Kidney glomerular epithelial cell (primary cell): ENCODE results near the gene TAS2R30.

ENCODE experiments used
- DNase-seq: peaks from one replicate; lab custom pipeline; 2025; lab: John Stamatoyannopoulos, UW

The TAS2R30 gene, protein sequence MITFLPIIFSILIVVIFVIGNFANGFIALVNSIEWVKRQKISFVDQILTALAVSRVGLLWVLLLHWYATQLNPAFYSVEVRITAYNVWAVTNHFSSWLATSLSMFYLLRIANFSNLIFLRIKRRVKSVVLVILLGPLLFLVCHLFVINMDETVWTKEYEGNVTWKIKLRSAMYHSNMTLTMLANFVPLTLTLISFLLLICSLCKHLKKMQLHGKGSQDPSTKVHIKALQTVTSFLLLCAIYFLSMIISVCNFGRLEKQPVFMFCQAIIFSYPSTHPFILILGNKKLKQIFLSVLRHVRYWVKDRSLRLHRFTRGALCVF

DNA sequence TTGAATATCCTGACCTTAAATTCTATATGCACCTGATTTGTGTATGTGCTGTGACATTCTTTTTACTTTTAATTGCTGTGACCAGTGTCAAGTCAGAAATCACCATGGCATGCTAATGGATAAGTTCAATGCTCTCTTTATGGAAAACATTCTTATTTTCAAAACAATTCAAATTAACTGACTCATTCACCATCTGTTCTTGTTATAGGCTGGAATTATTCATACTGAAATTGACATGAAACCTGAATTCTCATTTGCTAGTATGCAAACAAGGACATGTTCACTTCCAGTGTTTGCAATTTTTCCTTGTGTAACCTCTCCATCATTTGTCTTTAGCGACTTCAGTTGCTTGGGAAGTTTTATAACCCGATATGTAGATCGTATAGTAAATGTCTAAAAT, at the start of gene TAS2R30:
Gene TAS2R30 (minus strand): TSS at position 340 of the 400 bp plus-strand sequence. CDS start 400 bp downstream, outside the sequence.
- no peak for DNase-seq

GRCh38 chr12:11183011-11183410, 48.6 kb upstream of the TAS2R30 start:
- no peak for DNase-seq

DNA sequence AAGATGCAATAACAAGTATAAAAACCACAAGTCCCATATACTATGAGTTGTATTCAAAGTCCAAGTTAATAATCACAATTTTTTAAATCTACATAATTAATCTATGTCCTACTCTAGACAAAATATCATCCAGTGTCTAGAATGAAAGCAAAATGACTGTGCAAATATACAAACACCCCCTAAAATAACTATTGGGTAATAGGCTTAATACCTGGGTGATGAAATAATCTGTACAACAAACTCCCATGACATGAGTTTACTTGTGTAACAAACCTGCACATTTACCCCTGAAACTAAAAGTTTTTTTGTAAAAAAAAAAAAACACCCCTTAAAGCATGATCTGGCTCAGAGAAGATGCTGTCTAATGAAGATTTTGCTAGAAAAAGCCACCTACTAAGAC, 48.1 kb upstream of the TAS2R30 start:
- DNase-seq: no peak

- no peak for DNase-seq
Measured at GRCh38 chr12:11178250-11178649, 43.8 kb upstream of the TAS2R30 start.

DNA sequence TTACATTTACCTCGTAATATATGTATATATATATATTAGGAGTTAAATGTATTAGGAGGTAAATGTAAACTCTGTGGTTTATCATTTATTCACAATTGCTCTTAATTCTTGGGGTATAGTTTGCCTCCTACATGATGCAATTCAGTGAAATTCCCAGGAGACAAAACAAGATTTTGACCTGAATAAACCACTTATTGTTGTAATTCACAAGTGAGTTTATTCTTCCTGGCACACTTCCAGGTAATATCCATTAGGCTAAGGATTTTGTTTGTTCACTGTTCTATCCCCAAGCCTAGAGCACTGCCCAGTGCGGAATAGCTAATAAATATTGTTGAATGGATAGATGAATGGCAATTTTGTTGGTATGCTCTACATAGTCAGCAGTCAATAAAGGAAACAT, 39.6 kb upstream of the TAS2R30 start:
- no peak for DNase-seq

DNA sequence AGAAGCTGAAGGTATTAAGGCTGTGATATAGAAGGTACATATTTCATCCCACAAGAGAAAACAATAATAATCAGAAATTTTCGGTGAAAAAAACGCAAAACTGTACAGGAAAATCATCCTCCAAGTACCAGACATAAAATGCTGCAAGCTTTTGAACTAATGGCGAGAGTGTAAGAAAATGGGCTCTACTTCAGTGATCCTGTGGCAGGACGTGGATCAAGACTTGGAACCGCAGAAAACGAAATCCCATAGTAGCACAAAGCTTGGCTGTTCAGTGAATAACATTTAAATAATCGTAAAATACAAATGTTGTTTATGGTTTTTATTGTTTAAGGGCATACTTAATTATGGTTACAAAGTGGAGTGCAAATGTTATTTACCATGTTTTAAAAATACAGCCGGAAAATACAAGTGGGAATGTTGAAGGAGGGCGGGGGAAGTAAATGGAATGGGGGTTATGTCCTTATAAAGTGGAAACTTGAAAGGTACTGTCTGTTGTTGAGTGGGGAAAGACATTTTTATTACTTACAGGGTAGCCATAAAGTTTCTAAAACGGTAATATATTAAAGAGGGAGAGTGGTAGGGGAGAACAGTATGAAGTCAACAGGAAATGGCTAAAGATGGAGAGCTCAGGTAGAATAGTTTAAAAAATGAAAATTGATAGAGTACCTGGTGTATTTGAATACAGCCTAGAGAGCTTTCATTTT, 37.7 kb upstream of the TAS2R30 start:
- peak; percentile 38 for DNase-seq

DNA sequence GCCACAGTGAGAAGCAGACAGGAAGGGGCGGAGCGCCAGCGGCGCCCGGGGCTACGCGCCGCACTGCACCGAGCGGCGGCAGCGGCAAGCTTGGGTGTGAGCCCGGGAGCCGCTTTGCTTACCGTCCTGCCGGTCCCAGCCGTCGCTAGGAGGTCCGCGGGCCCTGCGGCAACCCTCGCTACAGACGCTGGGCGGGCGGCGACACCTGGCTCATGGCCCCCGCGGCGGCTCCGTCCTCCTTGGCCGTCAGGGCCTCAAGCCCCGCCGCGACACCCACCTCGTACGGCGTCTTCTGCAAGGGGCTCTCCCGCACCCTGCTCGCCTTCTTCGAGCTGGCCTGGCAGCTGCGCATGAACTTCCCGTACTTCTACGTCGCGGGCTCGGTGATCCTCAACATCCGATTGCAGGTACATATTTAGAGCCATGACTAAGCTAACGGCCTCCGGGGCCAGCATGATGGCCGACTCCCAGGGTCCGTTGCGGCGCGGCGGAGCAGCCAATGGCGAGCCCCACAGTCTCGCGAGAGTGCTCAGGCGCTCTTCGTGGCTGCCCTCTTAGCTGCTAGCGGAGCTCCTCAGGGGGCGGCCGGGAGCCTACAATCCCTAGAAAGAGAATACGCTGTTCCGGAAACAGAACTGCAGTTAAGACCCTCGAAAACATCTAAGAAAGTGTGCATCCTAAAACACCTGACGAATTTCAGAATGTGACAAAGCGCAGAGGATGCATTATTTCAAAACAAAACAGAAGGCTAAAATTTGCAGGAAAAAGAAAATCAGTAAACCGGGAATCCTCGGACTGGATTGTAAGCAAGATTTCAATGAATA, 36.9 kb upstream of the TAS2R30 start, which contains the start of gene SMIM10L1:
Gene SMIM10L1 (plus strand): TSS at position 50 of the 824 bp plus-strand sequence. CDS start 163 bp downstream, at position 213.
- peak; percentile 87 for DNase-seq

DNA sequence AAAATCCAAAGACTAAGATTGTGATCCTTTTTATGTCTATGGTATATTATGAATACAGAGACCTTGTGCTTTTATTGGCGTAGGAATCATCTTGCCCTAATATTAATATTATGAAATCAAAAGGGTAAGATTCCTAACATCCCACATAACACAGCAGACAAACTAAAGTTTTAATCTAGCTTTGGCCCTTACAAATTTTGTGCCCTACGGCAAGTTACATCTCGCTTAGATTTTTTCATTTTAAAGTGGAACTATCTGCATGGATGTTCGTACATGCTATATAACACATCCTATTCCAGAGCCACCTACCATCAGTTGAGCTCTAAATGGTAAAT, 36.3 kb upstream of the TAS2R30 start:
- peak; percentile 55 for DNase-seq

DNA sequence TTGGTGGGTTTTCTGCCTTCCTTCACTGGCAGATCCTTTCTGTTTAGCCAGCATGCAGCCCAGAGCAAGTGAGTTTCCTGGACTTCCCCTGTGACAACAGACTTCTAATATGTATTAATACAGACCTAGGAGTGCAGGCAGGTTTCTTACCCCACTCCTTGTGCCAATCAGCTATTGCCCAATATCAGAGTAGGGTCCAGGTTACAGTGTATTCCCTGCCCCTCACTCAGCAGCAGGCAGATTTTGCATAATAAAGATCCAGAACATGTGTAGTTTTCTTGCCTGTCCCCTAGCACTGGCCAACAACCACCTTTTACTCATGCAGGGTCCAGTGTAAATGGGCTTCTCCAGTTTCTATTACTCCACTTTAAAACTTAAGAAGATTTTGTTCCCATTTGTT, 31.9 kb upstream of the TAS2R30 start:
- no peak for DNase-seq

GRCh38 chr12:11164384-11164783, 29.9 kb upstream of the TAS2R30 start:
- no peak for DNase-seq

- no peak for DNase-seq
Measured at GRCh38 chr12:11162502-11162901, 28.1 kb upstream of the TAS2R30 start.

DNA sequence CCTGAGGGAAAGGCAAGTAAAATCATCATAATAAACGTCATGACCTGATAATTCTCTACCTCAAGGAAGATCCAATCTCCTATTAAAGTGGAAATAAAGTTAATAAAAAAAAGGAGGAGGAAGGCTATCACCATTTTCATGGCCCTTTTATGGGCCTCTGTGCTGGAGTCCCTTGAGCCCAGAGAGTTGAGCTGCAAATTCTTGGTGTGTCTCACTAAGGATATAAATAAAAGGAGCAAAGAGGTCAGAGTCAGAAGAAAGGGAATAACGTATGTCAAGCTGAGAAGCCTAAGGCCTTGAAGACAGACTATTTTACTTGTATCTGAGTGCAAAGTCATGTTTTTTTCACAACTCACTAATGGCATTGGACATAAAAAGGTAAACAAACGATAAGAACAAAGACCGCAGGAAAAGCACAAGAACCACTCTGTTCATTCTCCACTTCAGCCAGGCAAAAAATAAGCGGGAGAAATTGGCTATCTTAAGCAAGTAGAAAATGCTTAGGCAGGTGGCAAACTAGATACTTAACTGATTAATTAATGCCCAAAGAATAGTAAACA, 24.5 kb upstream of the TAS2R30 start:
- DNase-seq: no peak

GRCh38 chr12:11154400-11154925, 20.0 kb upstream of the TAS2R30 start:
- no peak for DNase-seq

DNA sequence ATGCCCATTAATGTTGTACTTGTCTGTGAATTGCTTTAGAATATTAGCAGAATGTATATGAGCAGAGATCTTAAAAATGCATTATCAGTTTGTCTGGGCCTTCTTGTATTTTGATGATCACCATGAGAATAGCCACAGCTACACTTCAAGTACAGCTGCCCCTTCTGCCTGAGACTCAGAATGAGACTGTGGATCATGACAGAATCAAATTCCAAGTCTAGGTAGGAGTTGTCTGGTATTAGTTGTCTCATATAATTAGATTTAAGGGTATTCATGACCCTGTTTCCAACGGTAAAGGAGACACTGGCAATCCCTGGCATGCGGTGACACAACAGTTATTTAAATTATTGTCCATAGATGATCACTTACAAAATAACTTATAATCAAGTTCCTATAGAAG, 18.3 kb upstream of the TAS2R30 start:
- no peak for DNase-seq

- no peak for DNase-seq
Measured at GRCh38 chr12:11150832-11151231, 16.4 kb upstream of the TAS2R30 start.

- DNase-seq: no peak
Measured at GRCh38 chr12:11147420-11147819, 13.0 kb upstream of the TAS2R30 start.

DNA sequence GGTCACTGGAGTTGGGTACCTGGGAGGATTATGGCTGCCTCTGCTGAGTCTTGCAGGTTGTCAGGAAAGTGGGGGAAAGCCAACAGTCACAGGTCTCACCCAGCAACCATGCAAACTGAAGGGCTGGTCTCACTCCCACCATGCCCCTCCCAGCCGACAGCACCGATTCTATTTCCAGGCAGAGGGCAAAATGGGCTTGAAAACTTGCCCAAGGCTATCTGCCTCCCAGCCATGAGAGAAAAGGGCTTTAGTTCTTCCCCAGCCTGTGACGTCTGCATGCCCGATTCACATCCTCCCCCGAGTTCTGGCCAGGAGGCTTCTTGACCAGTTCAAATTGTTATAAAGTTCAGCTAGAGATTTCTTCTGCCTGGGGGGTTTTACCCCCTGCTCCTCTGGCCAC, 9.9 kb upstream of the TAS2R30 start:
- no peak for DNase-seq

GRCh38 chr12:11143352-11143751, 8.9 kb upstream of the TAS2R30 start:
- DNase-seq: no peak

GRCh38 chr12:11136075-11136474, 1.6 kb upstream of the TAS2R30 start:
- DNase-seq: no peak

DNA sequence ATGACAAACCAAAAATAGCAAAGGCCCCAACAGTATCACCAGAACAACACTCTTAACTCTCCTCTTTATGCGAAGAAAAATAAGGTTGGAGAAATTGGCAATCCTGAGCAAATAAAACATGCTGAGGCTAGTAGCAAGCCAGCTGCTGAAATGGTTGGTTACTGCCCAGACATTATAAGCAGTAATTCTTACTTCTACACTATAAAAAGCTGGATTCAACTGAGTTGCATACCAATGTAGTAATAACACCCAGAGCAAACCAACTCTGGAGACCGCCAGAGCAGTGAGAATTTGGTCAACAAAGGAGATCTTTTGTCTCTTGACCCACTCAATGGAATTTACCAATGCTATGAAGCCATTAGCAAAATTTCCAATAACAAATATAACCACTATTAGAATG, 628 bp downstream of the TAS2R30 start:
- DNase-seq: no peak

- no peak for DNase-seq
Measured at GRCh38 chr12:11133162-11133561, 1.3 kb downstream of the TAS2R30 start.

- DNase-seq: no peak
Measured at GRCh38 chr12:11130999-11131398, 3.4 kb downstream of the TAS2R30 start.
